ENCODE results near the gene PTPRB.

The PTPRB gene

DNA sequence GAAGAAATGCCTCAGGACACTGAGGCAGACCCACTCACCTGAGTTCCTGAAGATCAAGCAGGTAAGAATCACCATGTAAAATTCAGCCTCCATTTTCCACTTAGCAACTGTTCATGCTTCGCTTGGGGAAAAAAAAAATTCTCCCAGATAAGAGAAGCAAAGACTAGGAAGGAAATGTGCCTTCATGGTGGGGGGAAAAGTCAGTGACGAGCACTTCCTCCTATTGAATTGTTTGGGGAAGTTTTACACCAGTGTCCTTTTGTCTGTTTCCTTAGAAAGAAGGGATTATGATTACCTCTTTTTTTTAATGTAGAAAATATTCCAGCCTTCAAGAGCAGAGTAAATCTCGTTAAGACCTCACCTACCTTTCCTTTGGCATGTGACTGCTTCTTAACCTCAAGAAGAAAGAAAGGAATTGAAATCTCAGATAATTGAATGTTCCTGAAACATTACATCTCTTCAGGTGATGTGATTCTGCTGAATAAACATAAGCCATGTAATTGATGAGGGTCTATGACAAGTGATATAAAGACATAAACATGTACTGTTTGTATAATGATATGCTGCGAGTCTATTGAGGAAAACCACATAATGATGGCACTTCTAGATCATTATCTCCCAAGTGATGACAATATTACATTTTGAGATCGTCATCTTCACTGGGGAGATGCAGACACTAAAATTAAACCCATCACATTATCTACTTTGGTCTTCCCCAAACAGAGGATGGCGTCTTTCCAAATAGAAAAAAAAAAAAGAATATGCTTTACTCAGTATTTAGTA lies at the start of gene PTPRB:
Gene PTPRB (minus strand): TSS at position 127 of the 783 bp plus-strand sequence. CDS start 34 bp downstream, at position 93.
- DNase-seq, result peak; percentile 50

DNA sequence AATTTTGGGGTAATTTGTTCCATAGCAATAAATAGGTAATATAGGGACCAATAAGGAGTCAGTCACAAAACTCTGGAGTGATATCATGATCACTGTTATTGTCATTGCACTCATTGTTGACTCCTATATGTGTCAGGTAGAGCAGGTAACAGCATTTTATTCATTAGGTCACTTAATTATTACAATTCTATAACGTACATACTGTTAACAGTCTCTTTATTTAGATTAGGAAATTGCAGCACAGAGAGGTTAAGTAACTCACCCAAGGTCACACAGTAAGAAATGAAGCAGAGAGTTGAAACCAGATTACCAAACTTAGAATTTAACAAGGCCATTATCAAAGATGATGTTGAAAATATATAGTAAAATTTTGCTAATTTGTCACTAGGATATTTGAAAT lies 49.7 kb upstream of the PTPRB start:
- DNase-seq, result no peak

DNA sequence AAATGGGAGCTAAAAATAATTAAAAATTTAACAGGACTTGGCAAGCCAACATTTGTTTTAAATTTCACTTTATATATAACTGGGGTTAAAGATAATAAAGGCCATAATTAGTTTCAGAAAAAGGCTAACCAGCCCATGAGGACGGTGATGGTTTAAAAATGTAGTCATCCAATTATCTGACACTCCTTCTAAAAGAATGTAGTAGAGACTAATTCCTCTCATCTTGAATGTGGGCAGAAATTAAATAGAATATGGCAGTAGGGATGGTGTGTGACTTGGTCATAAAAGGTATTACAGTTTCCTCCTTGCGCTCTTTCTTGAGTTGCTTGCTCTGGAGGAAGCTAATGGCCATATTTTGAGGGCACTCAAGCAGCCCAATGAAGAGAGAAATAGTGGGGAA lies 49.1 kb upstream of the PTPRB start:
- no peak for DNase-seq

DNA sequence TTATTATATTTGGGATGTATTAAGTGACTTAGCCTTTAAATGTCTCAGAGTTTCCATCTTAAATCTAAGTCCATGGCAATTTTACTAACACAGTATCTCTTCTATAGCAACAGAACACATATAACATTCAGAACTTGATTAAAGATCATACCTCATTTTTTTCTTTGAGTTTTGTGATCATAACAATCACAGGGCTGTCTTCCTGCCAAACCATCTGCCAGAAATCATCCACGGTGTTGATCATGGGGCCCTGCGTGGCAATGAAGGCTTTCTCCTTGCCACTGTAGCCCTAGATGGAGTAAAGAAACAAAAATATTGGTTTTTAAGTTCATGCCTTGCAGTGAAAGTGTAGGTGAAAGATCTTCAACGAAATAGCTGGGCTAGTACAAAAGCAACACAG lies 46.7 kb upstream of the PTPRB start:
- DNase-seq, result no peak

DNA sequence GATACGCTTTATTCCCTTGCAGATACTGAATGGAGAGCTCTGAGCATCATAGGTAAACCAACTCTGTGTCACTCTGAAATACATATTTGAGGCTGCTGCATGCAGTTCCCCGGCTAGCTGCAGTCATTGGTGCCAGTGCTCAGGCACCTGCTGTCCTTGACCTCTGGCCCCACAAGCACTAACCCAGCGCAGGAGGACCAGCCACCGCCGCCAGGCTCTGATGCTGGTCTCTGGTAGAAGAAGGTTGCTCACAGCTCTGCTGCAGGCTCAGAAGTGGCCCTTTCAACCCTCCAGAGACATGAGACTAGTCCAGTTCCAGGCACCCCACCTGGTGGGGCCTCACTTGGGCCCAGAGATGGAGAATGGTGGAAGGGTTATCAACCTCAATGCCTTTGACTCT lies 34.5 kb upstream of the PTPRB start:
- no peak for DNase-seq

DNA sequence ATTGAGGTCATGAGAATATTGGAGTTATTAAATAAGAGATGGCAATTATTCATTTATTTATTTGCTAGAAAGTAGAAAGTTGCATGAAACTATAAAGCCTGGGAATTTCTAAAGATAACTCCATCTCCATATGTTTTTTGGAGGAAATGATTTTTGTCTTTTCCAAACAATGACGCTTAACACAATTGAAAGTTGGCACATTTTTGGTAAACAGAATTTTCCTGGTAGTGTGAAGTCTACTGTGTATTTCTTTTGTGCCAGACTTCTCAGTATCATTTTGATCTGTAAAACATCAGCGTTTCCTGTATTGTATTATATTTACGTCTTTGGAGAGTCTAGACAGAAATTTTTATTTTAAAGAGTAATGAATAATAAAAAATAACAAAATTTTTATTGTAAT lies 33.7 kb upstream of the PTPRB start:
- DNase-seq, result no peak

DNA sequence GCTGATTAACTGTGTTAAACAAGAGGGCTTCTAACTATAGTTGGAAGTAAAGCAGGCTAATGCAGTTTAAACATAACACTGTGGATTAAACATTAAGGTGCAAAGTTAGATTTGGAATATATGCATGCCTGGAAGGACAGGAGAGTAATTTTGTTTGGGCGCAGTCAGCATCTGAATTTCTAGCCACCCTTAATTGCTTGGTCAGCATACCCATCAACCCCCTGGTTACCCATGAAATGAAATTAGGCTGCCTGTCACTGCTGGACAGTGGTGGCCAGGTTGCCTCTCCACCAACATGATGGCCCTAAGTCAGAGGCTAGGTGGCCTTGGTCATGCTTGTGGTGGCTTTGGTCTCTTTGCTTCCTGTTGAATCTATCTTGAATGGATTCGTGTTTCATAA lies 30.0 kb upstream of the PTPRB start:
- no peak for DNase-seq

DNA sequence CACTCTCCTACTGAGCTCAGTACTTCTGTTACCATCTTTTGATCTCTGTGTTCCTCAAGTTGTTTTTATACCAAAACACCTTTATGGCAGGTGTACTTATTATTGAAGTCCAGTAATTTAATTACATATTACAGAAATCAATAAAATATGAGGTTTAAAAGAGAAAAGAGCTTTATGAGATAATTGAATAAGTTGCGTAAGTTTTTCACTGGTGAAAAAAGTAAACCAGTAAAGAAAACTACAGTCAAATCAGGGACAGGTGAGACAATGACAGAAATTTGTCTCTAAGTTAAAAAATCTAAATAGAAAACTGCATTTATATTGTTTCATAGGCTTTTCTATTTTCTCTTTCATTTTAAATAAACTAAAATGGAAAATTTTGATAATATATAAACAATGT lies 29.1 kb upstream of the PTPRB start:
- no peak for DNase-seq

DNA sequence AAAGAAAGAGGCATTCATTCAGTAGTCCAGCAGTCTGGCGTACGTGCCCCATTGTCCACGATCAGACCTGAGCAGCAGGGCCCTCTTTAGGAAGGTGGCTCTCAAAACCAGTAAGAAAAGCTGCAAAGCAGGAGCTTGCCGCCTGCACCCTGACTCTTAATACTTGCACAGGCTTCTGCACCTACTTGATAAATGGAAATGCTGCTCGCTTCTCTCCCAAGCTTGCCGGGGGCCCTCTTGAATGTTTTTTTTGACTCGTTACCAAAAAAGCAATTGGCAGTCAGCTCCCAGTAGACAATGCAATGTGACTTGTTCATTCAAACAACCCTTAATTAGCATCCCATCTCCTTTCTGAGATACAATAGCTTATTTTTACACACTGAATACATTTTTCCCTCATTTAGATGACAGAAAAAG lies 27.2 kb upstream of the PTPRB start:
- DNase-seq, result peak; percentile 91

DNA sequence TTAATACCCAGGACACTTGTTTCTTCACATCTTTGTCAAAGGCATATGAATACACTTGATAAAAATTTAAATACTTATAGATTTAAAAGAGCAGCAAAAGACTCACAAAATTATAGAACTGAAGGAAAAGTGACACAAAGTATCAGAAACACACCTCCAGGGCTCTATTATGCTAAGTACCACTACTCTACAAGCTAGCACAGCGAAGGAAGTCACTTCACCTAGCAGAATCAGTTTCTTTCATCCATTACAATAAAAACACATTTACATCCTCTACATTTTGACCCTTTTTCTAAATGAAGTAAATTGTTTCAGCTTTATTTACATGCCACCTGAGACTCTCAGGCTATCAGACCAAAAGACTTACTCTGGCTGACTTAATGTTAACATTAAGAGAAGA lies 26.6 kb upstream of the PTPRB start:
- DNase-seq, result no peak

DNA sequence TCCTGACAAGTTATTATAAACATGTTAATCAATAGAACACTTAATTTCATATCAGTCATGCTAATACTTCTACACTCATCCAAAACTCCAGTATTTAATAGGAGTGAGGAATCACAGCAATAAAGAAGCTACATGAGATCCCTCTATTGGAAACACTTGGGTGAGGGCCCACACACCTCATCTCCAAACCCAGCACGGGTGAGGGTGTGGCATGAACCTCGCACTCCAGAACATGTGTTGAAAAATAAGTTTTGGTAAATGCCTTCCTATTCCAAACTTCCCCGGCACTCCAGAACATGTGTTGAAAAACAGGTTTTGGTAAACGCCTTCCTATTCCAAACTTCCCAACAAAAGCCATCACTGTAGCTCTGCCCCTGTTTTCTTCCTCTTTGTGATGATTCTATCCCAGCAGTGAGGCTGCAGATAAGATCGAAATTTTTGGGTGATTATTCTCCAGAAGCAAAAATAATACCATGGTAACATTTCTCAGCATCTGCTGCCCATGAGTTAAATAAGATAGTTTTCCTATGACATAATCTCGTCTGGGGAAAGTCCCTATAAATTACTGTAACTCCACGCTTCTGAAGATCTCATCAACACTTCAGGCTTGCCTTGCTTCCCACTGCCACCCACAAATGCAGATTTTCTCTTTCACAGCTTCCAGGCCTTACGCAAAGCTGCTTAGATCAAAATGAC lies 24.4 kb upstream of the PTPRB start:
- DNase-seq, result no peak

DNA sequence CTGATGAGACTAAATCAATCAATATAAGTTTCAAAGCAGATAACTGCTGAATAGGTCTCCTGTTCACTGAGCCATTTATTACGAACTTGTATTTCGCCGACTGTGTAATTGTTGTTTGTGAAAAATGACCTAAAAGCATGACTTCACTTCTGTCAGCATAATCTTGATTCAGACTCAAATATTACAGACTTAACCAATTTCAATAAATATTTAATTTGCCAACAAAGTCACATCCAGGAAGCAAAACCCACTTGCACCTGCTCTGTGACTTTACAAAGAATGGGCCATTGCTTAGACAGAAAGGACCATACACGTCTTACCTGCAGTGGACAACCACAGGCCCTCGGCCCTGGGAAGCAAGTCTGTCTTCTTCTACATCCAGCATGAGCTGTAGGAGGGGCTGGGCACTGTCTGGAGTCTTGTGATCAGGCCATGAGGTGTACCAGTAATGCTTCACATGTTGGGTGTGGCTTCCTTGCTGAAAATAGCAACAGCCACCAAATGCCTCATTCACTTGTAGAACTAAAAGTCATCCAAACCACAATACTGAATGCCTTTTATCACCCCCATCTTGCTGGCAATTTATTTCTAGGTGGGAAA lies 23.5 kb upstream of the PTPRB start:
- peak; percentile 2 for DNase-seq

DNA sequence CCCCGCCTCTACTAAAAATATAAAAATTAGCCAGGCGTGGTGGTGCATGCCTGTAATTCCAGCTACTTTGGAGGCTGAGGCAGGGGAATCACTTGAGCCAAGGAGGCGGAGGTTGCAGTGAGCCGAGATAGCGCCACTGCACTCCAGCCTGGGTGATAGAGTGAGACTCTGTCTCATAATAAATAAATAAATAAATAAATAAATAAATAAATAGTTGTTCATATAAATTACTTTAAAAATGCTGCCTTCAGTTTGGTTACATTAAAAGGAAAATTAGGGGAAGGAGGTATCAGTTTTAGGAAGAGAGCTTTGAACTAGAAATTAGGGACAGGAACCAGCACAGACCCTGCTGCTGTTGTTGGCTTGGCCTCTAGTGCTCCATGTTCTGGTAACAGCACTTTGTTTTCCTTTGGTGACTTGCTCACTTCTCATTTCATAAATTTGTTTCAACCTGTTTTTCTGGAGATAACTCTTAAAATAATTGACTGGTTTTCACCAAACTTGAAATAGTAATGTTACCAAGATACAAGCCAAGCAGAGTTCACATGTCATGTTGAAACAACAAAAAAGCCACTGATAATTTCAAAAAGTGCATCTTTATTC lies 22.9 kb upstream of the PTPRB start:
- no peak for DNase-seq

DNA sequence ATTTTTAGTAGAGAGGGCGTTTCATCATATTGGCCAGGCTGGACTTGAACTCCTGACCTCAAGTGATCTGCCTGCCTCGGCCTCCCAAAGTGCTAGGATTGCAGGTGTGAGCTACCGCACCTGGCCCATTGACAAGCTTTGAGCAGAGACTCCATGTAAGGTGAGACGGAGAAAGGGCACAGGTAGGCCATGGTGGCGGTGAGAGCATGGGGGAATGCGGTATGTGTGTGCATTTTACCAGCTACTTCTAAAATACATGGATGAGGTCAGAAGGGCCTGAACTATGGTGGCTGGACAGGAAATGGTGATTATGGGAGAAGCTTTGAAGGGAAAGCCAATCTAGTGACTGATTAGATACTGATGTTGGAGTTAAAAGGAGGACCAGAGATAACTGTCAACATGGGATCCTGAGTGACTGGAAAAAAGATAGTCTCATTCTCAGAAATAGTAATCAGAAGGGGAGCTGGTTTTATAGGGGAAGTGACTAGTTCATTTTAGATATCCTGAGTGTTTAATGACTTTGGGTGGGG lies 21.9 kb upstream of the PTPRB start:
- DNase-seq, result no peak

DNA sequence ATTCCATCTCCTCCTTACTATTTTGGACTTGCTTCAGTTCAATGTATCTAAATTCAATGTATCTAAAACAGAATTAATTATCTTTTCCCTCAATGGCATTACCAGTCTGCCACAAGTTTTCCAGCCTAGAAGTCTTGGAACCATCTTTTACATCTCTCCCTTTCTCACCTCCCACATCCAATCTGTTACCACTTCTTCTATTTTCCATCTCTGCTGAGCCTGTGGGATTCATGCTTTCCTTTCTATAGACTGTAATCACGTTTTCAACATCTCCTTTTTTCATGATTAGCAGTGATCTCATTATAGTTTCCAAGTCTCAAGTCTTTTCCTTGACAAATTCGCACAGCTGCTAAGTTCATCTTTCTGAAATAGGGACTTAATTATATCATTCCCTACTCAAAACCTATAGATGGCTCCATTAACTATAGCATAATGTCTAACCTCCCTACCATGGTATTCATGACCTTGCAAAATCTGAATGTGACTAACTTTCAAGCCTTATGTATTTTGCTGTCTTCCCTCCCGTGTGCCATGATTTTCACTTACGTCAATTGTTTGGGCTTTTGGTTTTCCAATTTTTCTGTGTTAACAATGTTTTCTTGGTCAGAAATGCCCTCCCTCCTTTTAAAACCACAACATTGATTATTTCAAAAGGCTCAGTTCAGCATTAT lies 20.5 kb upstream of the PTPRB start:
- no peak for DNase-seq

DNA sequence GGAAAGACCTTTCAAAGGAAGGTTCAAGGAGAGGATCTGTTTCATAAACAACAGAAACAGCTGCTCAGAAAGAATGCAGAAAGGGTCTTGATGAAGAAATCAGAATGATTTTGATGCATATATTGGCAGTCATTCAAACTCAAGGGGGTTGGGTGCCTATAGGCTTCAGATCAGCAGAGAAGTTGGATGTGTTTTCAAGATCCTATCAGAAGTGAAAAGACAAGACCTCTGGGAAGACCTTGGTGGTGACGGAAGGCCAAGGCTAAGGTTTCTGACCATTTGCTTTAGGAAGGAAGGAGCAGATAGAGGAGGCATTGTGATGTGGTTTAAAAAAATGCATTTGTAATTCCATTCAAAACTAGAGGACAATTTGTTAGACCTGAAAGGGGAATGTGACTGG lies 15.2 kb upstream of the PTPRB start:
- no peak for DNase-seq

DNA sequence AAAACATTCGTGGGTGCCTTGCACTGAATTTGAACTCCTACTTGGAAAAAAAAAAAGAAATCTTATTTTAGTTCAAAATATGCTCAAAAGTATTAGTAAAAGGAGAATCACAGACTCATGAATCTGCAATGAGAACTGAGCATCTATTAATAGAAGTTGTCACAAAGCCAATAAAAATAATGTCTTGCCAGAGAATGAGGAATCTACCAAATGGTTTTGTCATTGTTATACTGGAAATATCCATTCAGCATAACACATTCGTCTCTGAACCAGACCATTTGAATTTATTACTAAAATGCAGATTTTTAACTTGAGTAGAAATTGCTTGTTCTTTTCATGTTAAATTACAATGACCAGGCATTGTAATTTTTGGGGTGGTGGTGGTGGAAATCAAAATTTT lies 11.6 kb upstream of the PTPRB start:
- no peak for DNase-seq

DNA sequence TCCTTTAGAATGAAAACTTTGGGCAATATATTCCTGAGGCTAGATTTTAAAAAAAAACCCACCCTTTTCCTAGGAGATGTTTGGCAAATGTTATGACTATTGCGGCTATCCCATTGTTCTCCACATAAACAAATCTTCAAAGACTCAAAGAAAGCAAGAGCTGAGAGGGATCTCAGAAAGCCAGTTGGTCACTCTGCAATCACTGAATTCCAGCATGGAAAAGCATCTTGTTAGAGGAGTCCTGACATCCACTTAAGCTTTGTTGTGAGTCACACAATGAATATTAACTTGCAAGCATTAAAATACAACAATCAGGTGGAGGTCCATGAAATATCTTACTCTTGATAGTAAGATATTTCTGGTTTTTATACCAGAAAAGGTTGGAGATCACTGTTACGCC lies 11.0 kb upstream of the PTPRB start:
- no peak for DNase-seq

DNA sequence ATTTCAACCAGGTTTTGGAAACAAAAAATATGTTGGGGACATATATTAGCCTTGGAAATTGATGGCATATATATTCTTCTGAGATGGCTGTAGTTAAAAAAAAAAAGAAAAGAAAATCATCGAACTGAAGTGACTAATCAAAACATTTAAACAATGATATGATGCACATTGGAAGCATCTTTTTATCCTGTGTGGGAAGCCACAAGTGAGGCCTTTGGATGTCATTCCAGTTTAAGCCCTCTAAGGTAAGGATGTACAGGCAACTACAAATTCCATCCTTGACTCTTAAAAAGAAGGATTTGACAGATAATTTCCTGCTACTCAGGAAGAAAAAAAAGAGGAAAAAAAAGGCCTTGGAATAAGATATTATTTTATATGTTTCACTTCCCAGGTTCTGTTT lies 9.6 kb upstream of the PTPRB start:
- no peak for DNase-seq

DNA sequence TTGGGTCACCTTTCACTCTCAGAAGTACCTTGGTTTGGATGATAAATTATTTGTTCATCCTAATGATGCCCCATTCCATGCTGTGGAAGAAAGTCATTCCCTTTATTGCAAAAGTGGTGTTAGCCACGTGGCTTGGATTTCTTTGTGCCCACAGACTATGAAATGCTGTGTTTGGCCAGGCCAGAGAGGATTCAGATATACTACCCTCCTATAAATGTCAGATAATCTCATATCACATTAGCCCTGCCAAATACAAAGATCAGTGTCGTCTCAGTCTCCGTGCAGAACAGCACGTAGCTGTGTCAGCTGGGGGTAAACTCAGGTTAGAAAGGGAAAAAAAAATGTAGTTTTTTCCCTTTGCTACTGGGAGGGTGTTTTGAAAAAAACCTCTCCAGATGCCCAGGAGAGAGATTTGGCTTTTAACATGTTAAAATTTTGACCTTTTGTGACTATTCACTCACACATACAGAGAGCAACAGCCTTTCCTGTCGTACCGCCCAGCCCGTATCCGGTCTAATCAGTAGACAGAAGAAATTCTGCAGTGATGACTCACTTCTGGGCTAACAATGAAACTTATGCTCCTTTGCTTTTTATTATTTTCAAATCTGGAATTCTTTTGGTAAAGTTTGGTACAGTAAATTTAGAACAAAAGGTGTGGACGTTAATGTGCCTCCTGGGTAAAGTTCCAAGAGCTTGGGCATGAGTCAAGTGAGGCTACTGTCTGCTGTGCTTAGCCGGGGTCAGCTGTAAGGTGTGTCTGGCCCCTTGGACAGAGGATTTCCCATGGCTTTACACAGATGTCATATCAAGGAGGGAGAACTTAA lies 8.5 kb upstream of the PTPRB start:
- no peak for DNase-seq

DNA sequence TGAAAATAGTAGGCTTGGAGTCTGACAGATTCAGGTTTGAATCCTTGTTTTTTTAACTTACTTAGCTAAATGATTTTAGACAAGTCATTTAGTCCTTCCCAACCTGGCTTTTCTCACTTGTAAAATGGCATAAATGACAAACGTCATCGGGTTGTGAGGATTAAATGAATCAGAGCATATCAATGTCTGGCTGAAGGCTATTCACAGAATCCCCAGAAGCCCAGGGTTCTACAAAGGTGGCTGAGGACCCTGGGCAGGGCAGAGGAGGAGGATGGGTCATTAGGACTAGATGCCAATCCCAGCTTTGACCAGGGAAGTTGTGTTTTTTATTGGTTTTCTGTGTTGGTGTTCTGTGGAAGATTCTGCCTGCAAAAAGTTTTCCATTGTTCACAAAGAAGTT lies 7.6 kb upstream of the PTPRB start:
- no peak for DNase-seq

DNA sequence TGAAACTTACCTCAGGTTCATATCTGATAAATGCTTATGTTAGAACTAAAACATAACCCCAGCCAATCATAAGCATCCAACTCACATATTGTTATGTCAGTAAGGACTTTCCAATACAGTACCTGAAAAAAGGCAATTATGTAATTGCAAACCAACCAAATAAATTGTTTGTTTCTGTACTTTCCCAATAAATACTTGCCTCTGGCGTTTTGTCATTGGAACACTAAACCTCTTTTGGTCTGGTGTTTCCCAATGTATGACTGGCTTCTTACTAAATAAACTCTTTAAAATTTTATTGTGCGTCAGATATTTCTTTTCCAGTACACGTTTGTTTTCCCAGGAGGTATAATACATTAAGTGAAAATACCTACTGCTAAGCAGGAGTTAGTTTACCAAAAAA lies 6.7 kb upstream of the PTPRB start:
- DNase-seq, result no peak

Measured in COR-L47 (cell line).